ENCODE measurements around the gene IL1RAPL2. TPM values are rescaled to one million over a fixed set of nuclear protein-coding genes. Genes with fewer than 3 reads are reported as not detected.

Gene IL1RAPL2
- total RNA-seq, 4 donors from 2014 or later: not detected

DNA sequence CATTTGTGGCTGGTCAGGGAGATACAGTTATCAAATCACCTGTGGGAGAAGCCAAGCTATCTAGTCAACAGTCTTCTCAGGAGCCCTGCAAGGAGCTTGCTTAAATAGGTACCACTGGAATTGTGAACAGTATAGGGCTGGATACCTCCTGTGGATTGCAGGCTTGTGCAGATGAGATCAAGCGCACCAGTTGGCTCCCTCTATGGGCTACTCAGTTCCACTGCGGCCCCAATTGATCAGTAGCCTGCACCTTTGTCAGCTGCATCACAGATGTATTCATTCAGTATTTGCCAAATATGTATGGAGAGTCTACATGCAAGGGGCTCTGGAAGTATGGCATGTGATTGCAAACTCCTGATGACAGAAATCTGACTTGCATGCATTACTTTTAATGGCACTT, 625.9 kb downstream of the IL1RAPL2 start:
- intact Hi-C loops (cut with DNase I): no loop called here
- DNase-seq: no peak
- Histone ChIP-seq H3K27me3 (no peaks in the 10 kb centered on the region), H3K4me1 (no peaks in the 10 kb centered on the region), H3K4me3 (replicated peaks in 1 of 3) (no peak overlapping the region), H3K27ac (no peak overlapping the region), H3K36me3 (no peaks in the 10 kb centered on the region), H3K9me3 (no peaks in the 10 kb centered on the region)
- 33 to 37% methylated on average over 2 of the region's 2 CpGs for WGBS, 2 donors
- TF ChIP-seq CTCF (IDR thresholded peaks at IDR 0.05): peak in 1 of 6 experiments; percentile 9
- no peak for TF ChIP-seq POLR2A (IDR thresholded peaks at IDR 0.05)

DNA sequence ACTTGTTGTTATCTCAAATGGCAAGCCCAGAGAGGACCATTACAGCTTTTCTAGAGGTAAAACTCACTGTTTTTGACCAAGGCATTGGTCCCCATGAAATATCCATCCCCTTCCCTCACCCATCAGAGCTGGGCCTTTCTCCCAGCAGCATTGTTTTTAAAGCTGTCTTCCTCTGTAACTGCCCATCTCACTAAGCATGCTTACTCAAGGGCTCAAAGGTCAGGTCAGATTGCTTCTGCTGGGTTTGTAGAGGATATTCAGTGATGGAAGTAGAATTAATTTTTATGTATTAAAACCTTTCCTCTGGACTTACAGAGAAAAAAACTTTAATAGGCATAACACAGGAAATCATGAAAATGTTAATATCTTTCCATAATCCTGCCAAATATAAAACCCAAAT, 643.4 kb downstream of the IL1RAPL2 start:
- no peak for TF ChIP-seq POLR2A (IDR thresholded peaks at IDR 0.05)
- TF ChIP-seq CTCF (IDR thresholded peaks at IDR 0.05): no peak
- DNase-seq: no peak
- Histone ChIP-seq H3K27ac (no peak overlapping the region), H3K4me1 (no peaks in the 10 kb centered on the region), H3K36me3 (no peaks in the 10 kb centered on the region), H3K4me3 (replicated peaks in 1 of 3) (no peak overlapping the region), H3K9me3 (no peaks in the 10 kb centered on the region), H3K27me3 (no peaks in the 10 kb centered on the region)
- intact Hi-C loops (cut with DNase I): no loop called here

- intact Hi-C loops (cut with DNase I): no loop called here
- 85 to 95% methylated on average over 2 of the region's 2 CpGs for WGBS, 2 donors
- Histone ChIP-seq H3K36me3 (no peaks in the 10 kb centered on the region), H3K4me3 (replicated peaks in 1 of 3) (no peak overlapping the region), H3K27ac (no peak overlapping the region), H3K4me1 (no peaks in the 10 kb centered on the region), H3K9me3 (no peaks in the 10 kb centered on the region), H3K27me3 (no peaks in the 10 kb centered on the region)
- TF ChIP-seq POLR2A (IDR thresholded peaks at IDR 0.05) (no peak), CTCF (IDR thresholded peaks at IDR 0.05) (no peak)
- no peak for DNase-seq
Observed at GRCh38 chrX:105210258-105210657, 644.3 kb downstream of the IL1RAPL2 start.

DNA sequence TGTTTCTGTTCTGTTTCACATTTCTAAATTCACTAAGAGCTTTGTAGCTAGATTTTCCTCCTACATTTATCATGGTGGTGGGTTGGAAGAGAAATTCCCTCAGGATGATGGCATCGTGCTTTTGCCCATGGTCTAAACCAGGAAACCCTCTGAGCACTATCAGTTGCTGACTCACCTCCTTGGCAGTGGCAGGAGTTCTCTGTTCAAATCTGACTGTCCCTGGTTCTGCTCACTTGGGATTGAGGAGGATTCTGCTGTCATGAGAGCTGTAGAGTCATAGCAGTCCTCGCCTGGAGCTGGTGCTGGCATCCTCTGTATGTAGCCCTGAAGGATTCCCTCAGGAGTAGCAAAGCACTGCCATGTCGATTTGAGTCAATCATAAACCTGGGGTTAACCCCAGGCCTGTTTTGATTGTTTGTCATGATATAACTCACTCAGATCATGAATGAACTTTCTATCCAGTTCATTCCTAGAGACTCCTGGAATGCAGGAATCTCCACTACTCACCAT, 645.1 kb downstream of the IL1RAPL2 start:
- intact Hi-C loops (cut with DNase I): no loop called here
- no peaks in the 10 kb centered on the region for H3K9me3 ChIP-seq
- no peak overlapping the region for H3K27ac ChIP-seq
- H3K36me3 ChIP-seq: no peaks in the 10 kb centered on the region
- no peaks in the 10 kb centered on the region for H3K27me3 ChIP-seq
- H3K4me1 ChIP-seq: no peaks in the 10 kb centered on the region
- TF ChIP-seq CTCF (IDR thresholded peaks at IDR 0.05) (no peak), POLR2A (IDR thresholded peaks at IDR 0.05) (no peak)
- DNase-seq: no peak
- 90 to 94% methylated on average over 2 to 3 of the region's 3 CpGs for WGBS, 2 donors
- H3K4me3 ChIP-seq (replicated peaks in 1 of 3): no peak overlapping the region

DNA sequence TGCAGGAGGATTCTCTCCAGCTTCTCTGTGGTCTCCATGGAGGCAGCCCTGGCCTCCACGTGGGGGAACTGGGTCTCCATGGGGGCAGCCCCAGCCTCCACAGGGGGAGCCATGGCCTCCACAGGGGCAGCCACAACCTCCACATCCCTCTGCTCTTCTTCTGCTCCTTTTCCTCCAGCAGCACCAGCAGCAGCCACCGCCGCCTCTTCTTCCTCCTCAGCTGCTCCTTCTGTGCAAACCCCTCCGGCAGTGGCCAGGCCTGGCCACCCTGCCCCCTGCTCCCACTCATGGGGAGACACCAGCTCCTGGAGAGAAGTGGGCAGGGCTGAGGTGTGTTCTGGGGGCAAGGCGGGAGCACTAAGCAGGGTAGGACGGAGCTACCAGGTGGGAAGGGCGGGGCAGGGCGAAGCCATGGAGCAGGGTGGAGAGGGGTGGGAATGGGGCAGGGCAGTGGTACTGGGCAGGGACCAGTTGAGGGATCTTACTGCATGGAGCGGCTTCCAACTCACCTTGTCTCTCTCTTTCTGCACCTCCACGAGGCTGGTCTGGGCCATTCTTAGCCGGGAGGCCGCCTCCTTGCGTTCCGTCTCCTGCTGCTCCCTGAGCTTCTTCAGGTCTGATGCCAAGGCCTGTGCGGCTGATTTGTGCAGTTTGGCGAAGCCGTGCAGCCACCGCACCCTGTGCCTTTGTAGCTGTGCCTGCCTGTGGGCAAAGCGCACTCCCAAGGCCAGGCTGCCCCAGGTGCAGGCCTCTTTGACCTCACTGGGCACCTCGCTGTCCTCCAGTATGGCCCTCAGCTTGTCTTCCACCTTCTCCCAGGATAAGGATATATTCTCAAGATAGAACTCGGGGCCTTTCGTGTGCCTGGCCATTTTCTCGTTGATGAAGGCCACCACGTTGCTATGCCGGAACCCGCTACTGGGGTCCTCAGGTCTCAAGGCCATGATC, 653.7 kb downstream of the IL1RAPL2 start:
- TF ChIP-seq POLR2A (IDR thresholded peaks at IDR 0.05) (no peak), CTCF (IDR thresholded peaks at IDR 0.05) (no peak)
- Histone ChIP-seq H3K27me3 (no peaks in the 10 kb centered on the region), H3K4me1 (no peaks in the 10 kb centered on the region), H3K36me3 (no peaks in the 10 kb centered on the region), H3K4me3 (replicated peaks in 1 of 3) (no peak overlapping the region), H3K9me3 (no peaks in the 10 kb centered on the region), H3K27ac (no peak overlapping the region)
- 94 to 100% methylated on average over 7 to 13 of the region's 26 CpGs for WGBS, 2 donors
- no peak for DNase-seq
- intact Hi-C loops (cut with DNase I): no loop called here

All from thyroid gland (tissue), 4 donors.